CD4-positive, alpha-beta T cell treated with Interleukin-6 for 4 hours (primary cell): ENCODE measurements around the gene RBM17.
"Not testable (repeated sequence)": the region's sequence is repeated elsewhere in the genome, so short reads cannot be mapped to it uniquely, and the experiment has no call there.

Experiments used
- DNase-seq: peaks from one replicate; pipeline ENCODE4 v3.0.0-alpha.2; 2020; ENCODE audit warnings: mixed read lengths

Gene RBM17

DNA sequence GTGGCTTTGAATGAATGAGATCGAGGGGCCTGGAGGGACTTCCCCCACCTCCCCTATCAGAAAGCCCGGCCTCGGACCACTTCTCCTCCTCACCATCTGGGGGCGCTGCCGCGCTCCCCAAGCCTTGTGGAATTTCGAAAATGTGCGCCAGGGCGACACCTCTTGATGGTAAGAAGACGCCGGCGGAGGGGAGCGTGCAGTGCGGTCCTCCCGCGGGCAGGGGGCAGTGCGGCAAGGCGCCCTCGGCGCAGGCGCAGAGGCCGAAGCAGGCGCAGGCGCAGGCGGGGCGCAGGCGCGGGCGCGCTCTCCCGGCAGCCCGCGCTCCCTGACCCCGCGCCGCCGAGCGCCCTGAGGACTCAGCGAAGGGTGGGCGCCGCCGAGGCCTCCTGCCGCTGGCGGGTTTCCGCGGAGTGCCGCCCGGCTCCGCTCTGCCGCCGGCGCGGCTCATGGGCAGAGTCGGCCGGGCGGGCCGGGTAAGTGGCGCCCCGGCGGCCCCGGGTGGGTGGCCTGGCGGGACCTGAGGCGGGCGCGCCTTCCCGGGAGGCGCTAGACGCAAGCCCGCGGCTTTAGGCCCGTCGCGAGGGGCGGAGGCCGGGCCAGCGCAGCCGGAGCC is at the start of gene RBM17:
TSS of gene RBM17 (plus strand) at position 314 of the 613 bp plus-strand sequence. CDS start 8,032 bp downstream, outside the sequence.
- peak; percentile 96 for DNase-seq

GRCh38 chr10:6039711-6040110 is 49.1 kb upstream of the RBM17 start:
- DNase-seq = no peak

DNA sequence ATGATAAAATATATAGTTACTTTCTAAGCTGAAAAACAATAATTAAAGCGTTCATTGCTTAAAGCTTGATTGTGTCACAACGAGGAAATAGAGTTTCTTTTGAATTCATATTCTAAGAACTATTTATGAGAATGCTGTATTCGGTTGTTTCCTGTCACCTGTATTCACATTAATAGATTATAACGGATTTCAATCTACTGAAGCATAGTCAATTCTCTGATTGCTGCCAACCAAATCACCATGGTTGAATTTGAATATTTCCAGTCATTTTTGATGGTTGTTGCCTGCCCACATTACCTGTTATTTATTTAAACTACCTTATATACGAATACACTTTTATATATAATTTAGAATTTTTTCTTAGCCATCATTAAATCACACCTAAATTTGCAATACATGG is 48.6 kb upstream of the RBM17 start:
- DNase-seq = no peak

GRCh38 chr10:6043377-6043776 is 45.5 kb upstream of the RBM17 start:
- not testable (repeated sequence) for DNase-seq

DNA sequence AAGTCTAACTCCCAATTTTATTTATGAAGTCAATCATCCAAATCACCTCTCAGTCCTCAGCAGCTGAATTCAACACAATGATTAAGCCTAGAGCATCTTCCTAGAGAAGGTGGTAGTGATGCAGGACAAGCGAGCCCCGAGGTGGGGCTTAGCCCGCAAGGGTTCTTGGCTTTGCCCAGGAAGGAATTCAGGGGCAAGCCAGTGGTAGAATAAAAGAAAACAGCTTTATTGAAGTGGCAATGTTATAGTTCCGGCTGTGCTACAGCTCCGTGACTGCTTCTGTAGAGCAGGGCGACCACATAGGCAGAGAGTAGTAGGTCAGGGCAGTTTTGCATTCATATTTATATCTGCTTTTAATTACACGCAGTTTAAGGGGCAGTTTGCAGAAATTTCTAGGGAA is 44.8 kb upstream of the RBM17 start:
- peak; percentile 18 for DNase-seq

DNA sequence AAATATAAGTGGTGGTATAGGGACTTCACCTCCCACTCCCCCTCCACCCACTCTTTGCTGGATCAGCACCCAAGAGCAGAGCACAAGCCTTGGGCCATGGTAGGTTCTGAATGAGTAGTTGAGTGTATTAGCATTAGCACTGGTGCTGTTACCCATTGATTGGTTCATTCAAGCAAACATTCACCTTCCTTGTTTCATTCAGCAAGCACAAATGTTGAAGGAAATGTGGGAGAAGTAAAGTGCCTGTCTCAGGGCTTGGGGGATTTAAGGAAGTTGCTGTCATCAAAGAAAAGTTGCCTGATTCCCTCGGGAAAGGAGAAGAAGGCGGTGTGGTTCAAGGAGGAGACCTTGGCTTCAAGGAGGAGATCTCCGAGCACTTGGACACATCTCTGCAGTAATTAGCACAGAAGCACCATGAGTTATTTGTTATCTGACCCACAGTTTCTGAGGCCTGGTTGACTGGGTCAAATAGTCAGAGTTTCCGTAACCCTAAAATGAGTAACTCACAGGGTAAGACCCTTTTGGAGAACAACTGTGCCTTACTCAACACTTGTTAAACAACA is 44.0 kb upstream of the RBM17 start:
- DNase-seq = no peak

DNA sequence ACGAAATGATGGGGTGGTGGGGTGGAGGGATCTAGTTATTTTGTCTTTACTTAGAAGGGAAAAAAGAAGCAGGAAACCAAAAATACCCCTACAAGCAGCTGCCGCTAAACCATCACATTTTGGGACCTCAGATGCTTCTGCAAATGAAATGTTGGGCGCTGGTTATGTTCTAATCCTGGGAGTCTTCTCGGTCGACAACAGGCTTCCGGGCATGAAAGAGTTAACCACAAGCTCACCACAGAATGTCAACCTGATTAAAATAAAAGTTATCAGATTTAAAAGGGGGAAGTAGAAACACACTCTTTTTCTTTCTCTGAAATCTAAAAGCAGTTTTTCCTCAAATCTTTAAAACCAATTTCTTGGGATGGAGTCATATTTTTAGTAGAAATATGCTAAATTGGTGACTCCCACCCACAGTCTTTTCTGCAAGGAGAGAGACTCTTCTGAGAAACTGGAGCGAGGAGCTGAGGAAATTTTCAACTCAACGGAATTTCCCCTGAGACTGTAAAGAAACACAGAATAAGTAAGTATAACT is 43.5 kb upstream of the RBM17 start:
- no peak for DNase-seq

DNA sequence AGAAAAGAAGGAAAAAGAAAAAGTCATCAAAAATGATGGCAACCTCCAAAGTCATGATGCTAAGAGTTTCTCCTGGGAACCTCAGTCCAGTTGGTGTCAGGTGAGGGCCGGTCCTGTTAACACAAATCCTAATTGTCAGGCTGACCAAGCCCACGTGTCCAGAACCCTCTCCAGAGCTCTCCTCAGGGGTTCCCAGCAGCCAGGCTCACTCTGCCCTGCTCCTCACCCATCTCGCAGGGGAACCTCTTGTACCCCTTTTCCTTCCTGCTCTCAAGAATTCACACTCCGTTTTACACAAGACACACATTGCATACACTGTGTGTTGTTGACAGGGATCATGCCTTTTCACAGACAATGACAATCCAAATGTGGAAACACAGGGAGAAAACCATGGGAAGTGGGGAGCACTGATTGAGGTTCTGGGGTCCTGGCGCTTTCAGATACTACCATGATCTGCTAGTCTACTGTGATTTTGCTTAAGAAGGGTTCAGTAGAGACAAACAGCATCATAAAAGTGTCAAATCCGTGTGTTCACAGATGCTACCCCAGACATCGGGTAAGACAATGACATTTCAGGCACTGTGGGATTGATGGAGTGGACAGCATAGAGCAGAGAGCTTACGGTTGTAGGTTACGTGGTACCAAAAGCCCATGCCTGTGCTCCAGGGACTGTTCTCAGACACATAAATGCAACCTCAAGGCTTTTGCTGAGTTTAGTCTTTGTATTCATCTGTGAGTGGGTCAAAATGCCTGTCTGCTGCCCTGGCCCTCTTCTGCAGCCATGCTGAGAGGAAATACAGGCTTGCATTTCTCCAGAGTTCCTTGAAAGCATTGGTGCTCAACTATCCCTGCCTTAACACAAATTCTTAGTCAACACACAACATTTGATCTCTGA is 42.7 kb upstream of the RBM17 start:
- no peak for DNase-seq

DNA sequence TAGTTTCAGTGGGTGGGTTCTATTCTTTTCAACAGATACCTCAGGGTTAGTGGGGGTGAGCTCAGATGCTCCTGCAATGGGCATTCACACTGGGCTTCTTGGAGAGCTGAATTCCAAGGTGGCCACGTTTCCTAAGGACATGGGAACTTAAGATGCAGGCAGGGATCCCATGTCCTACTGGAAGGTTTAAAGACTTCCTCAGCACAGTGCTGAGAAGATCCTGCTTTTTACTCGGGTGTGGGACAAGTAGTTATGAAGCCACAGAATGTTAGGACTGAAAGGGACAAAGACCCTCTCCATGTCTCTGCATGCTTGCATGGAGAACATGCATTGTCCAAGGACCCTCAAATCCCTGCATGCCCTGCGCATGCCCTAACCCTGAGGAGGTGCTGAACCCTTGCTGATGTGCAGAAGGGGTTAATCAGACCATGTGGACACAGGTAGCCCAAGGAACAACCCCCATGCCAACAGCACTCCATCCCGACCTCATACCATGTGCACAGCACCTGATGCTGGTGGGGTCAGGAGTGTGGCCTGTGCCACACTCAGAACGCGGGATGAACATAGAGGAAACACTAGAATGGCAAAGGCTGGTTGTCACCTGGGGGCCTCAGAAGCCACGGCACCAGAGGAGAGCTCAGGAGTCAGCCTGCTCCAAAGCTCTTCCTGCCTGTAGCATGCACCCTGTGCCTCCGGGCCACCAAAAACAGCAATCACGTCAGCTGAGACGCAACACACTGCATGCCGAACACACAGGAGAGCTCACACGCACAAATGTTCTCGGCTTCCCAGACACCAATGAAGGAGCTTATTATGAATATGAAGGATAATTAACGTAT is 41.8 kb upstream of the RBM17 start:
- DNase-seq = no peak

DNA sequence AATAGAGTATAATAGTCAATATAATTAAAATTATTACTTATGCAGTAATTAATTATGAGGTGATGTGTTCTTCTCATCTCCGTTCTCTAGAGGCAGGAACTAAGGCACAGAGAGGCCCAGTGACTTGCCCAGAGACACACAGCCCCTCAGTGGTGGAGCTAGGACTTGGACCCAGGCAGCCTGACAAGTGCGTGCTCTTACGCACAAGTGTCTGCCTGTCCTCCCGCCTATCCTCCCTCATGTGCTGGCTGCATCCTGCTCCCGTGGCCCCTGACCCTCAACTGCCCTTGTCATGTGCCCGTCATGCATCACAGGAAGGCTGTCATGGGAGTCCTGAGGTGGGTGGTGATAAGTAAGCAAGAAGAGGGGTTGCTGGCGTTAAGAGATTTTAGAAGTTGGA is 41.0 kb upstream of the RBM17 start:
- no peak for DNase-seq

DNA sequence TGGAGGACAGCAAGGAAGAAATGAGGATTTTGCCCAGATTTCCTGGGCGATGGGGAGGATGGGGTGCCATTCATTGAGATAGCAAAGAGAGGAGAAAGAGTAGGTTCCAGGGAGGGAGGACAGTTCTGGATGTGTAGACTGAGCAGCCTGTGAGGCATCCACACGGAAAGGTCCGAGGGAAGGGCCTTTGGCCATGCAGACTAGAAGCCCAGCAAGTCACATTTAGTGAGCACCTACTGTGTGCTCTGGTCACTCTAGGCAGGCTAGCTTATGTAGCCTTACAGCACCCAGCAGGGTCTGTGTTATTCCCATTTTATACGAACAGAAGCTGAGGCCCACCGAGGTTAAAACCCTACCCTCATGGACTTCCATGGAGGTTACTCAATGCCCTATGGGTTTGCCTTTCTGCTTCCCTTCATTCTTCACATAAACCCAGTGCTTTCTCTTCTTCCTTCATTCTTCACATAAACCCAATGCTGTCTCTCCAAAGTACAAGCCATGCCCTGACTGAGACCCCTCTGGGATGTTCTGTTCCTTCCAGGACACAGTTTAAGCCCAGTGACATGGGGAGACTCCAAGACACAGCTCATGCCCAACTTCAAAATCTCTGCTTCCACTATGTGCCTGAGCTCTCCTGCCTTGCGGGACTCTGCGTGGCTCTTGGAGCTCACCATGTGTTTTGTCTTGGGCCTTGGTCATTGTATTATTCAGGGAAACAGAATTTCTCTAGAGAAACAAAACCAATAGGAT is 40.4 kb upstream of the RBM17 start:
- DNase-seq = no peak

DNA sequence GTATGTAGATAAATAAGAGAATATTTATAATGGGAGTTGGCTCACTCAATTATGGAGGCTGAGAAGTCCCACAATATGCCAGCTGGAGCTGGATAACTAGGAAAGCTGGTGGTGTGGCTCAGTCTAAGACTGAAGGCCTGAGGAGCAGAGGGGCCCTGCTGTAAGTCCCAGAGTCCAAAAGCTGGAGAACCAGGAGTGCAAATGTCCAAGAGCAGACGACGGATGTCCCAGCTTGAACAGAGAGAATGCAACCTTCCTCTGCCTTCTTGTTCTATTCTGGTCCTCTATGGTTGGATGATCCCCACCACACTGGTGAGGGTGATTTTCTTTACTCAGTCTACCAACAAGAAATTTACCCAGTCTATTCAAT is 39.8 kb upstream of the RBM17 start:
- no peak for DNase-seq

- peak; percentile 89 for DNase-seq
Measured at GRCh38 chr10:6050801-6051445, 37.9 kb upstream of the RBM17 start.

DNA sequence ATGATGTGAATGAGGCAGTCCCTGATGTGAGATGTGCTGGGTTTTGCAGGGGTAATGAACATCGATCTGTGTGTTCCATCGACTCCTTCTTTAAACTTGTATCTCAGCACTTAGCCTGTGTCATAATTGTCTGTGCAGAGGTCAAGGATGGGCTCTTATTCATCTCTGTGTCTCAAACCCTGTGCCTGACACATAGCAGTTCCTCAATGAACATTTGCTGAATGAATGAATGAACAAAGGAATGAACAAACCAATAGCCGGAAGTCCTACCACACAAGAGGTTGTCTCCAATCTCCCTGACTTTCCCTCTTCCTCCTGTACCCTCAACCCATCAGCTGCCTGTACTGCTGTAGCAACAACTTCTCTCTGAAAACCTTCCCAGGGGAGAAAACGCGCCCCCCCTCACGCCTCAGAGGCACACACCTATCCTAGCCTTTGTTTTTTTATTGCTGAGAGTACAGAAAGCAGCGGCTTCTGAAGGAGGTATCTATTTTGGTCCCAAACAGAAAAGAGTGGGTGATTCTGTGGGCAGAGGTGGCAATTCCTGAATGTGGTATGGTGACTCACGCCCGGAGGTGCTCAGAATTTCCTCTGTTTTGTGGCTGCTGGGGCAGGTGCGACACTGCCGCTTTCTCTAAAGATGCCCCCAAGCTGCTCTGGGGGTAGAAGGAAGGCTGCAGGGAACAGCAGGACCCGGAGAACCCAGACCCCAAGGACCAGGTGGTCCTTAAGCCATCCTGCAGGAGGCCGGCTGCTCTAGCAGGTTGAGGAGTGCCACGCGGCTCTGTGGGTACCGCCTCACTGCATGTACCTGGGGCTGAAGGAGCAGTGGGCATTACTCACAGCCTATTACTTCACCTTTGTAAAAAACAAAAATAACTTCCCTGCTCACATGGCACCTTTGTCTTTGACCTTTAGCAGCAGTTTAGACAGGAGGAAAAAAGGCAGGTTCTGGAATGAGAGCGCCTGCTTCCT is 36.3 kb upstream of the RBM17 start:
- peak; percentile 82 for DNase-seq

GRCh38 chr10:6053303-6053702 is 35.5 kb upstream of the RBM17 start:
- DNase-seq = no peak

GRCh38 chr10:6053816-6054631 is 34.8 kb upstream of the RBM17 start:
- no peak for DNase-seq

DNA sequence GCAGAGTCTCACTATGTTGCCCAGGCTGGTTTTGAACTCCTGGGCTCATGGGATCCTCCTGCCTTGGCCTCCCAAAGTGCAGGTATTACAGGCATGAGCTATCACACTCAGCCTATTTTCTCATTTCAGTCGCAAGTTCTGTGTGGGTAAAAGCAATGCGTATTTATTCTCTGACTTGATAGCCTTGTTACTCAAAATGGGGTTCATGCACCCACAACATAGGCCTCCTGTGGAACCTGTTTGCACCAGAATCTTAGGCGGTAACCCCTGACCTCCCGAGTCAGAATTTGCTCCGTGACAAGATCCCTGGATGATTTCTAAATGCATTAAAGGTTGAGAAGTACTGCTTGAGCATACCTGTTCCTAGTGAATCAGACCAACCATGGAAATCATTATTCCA is 34.0 kb upstream of the RBM17 start:
- no peak for DNase-seq

GRCh38 chr10:6055929-6056328 is 32.9 kb upstream of the RBM17 start:
- no peak for DNase-seq

GRCh38 chr10:6056411-6057135 is 32.3 kb upstream of the RBM17 start:
- no peak for DNase-seq
